GM12878 (cell line): ENCODE data around the gene RUFY2. TPM values are rescaled to one million over a fixed set of nuclear protein-coding genes. Genes with fewer than 3 reads are reported as not detected.

ENCODE experiments used
- CREB1 ChIP-seq: IDR thresholded peaks from 2 replicates; pipeline ENCODE4 v1.6.1; 2012; ENCODE audit warnings: low read depth, mild to moderate bottlenecking, inconsistent platforms
- ETV6 ChIP-seq, 2 experiments: fragments of 450-650 bp in 1 of 2; IDR thresholded peaks in 1 of 2; conservative IDR thresholded peaks in 1 of 2; 2 replicates each; pipeline ENCODE4 v1.6.1; 2014; ENCODE audit warnings: antibody characterized with exemption in 1 of 2, borderline replicate concordance in 1 of 2, low read depth in 1 of 2, mild to moderate bottlenecking in 1 of 2, moderate library complexity in 1 of 2
- TCF7 ChIP-seq: IDR thresholded peaks from 2 replicates; pipeline ENCODE4 v1.6.1; 2014; ENCODE audit warnings: antibody characterized with exemption, borderline replicate concordance
- polyA plus RNA-seq, 11 experiments: library from polyadenylated mRNA; depleted of rRNA in 4 of 11; unstranded in 6 of 11; stranded (reverse) in 5 of 11; fragments of >200 nt; fragmentation: Nextera tagmentation in 4 of 11; fragmentation: Illumina TruSeq in 1 of 11; extraction: Ambion mirVana in 4 of 11; extraction: Trizol in 1 of 11; gene quantifications; 1 replicate in 1 of 11; 2 replicates in 10 of 11; pipeline versions ENCODE4 v1.2.1 to v1.2.3, GENCODE V29; 2011 to 2016; ENCODE audit warnings: inconsistent platforms in 2 of 11, missing spikeins in 2 of 11, low read depth in 1 of 11
- total RNA-seq, 4 experiments: library from RNA; depleted of rRNA in 3 of 4; stranded (reverse); fragments of >200 nt in 3 of 4; fragmentation: Illumina TruSeq in 1 of 4; extraction: Trizol in 1 of 4; gene quantifications; 2 replicates each; pipeline versions ENCODE4 v1.2.1 to v1.2.3, GENCODE V29; 2013 to 2021
- TF ChIP-seq, protein P1 (sequence below), 3 experiments: IDR thresholded peaks in 2 of 3; conservative IDR thresholded peaks in 1 of 3; 2 replicates each; pipeline ENCODE4 v1.5.1; 2011; ENCODE audit warnings: low read depth in 3 of 3, low read length in 3 of 3, mild to moderate bottlenecking in 3 of 3, control low read depth in 2 of 3, moderate library complexity in 2 of 3, inconsistent platforms in 1 of 3, mixed read lengths in 1 of 3; ENCODE audit not compliant: control insufficient read depth in 2 of 3, insufficient read depth in 1 of 3; ENCODE audit errors: extremely low read depth in 1 of 3
- TF ChIP-seq, protein P2 (sequence below): fragments of 150-350 bp; IDR thresholded peaks from 2 replicates; pipeline ENCODE4 v1.6.1; 2016; ENCODE audit warnings: low read depth, low read length

RUFY2 gene
- total and polyA plus RNA-seq, 10 of the 15 experiments (the other 5 are each of a cell fraction or from before 2014, with no cell fraction given), result 1.7 to 8.4 (median 5.8) TPM

DNA sequence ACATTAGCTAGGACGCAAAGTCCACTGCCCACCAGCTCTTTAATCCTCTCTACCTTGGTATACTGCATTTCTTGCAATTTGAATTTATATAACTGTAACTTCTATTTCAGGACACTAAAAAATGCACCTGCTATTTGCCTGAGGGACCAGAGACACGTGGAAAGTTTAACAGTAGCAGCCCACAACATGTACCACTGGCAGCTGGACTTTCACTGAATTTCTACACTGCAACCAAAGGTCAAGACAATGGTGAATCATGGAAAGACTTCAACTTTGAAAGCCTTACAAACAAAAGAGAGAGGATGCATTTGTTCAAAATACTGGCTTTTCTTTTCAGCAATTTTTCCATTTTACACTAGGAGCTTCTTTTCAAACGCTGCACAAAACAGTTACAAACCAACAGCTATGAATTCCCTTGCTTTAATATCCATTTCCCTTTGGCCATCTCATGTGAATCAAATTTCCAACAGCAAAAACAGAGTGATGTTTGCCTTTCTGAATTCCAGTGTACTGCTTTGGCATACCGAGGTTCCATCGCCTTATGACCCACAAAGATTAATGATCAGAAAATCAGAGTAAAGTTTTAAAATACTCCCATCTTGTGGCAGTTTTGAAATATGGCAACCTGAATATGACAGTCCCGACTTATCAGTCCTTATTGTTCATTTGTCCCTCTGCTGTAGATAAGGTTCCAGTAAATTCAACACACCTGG, 105.1 kb downstream of the RUFY2 start (continued):
- TF ChIP-seq, protein P1, sequence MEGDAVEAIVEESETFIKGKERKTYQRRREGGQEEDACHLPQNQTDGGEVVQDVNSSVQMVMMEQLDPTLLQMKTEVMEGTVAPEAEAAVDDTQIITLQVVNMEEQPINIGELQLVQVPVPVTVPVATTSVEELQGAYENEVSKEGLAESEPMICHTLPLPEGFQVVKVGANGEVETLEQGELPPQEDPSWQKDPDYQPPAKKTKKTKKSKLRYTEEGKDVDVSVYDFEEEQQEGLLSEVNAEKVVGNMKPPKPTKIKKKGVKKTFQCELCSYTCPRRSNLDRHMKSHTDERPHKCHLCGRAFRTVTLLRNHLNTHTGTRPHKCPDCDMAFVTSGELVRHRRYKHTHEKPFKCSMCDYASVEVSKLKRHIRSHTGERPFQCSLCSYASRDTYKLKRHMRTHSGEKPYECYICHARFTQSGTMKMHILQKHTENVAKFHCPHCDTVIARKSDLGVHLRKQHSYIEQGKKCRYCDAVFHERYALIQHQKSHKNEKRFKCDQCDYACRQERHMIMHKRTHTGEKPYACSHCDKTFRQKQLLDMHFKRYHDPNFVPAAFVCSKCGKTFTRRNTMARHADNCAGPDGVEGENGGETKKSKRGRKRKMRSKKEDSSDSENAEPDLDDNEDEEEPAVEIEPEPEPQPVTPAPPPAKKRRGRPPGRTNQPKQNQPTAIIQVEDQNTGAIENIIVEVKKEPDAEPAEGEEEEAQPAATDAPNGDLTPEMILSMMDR (IDR thresholded peaks at IDR 0.05 in 2 of 3, conservative IDR thresholded peaks at IDR 0.05 in 1 of 3; ENCODE audit: control insufficient read depth in 2 of 3, extremely low read depth in 1 of 3, insufficient read depth in 1 of 3, low read depth in 3 of 3, low read length in 3 of 3), result peak; percentile 52 to 64 (median 56); a peak in 5 of 6 replicates
- no peak for TF ChIP-seq ETV6 (conservative IDR thresholded peaks at IDR 0.05 in 1 of 2, IDR thresholded peaks at IDR 0.05 in 1 of 2; ENCODE audit: borderline replicate concordance in 1 of 2, low read depth in 1 of 2)
- TF ChIP-seq TCF7, result no peak
- no peak for TF ChIP-seq CREB1
- TF ChIP-seq, protein P2, sequence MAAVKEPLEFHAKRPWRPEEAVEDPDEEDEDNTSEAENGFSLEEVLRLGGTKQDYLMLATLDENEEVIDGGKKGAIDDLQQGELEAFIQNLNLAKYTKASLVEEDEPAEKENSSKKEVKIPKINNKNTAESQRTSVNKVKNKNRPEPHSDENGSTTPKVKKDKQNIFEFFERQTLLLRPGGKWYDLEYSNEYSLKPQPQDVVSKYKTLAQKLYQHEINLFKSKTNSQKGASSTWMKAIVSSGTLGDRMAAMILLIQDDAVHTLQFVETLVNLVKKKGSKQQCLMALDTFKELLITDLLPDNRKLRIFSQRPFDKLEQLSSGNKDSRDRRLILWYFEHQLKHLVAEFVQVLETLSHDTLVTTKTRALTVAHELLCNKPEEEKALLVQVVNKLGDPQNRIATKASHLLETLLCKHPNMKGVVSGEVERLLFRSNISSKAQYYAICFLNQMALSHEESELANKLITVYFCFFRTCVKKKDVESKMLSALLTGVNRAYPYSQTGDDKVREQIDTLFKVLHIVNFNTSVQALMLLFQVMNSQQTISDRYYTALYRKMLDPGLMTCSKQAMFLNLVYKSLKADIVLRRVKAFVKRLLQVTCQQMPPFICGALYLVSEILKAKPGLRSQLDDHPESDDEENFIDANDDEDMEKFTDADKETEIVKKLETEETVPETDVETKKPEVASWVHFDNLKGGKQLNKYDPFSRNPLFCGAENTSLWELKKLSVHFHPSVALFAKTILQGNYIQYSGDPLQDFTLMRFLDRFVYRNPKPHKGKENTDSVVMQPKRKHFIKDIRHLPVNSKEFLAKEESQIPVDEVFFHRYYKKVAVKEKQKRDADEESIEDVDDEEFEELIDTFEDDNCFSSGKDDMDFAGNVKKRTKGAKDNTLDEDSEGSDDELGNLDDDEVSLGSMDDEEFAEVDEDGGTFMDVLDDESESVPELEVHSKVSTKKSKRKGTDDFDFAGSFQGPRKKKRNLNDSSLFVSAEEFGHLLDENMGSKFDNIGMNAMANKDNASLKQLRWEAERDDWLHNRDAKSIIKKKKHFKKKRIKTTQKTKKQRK, result no peak
- TF ChIP-seq, all 136 proteins: peak for 7
